ENCODE data around the gene ID3.

ID3 gene

GRCh38 chr1:23581219-23581618, 21.9 kb upstream of the ID3 start:
- TF ChIP-seq CTCF (IDR thresholded peaks at IDR 0.05; ENCODE audit: low read depth, low read length): no peak
- DNase-seq: peak; percentile 70
- H3K27me3 ChIP-seq: no peaks in the 10 kb centered on the region
- no peaks in the 10 kb centered on the region for H3K36me3 ChIP-seq
- no peak overlapping the region for H3K4me3 ChIP-seq (ENCODE audit: low read depth, low read length)
- peaks cover 3% of the 10 kb centered on the region; the same call in 1 of the 2 replicates for H3K4me1 ChIP-seq
- H3K9me3 ChIP-seq: no peaks in the 10 kb centered on the region

GRCh38 chr1:23578997-23579363, 19.7 kb upstream of the ID3 start:
- H3K4me1 ChIP-seq: peaks cover 3% of the 10 kb centered on the region; the same call in 1 of the 2 replicates

GRCh38 chr1:23578311-23578996, 19.2 kb upstream of the ID3 start:
- H3K4me1 ChIP-seq: peaks cover 3% of the 10 kb centered on the region; the same call in 1 of the 2 replicates
- no peak overlapping the region for H3K4me3 ChIP-seq (ENCODE audit: low read depth, low read length)
- no peak for DNase-seq
- no peak for TF ChIP-seq CTCF (IDR thresholded peaks at IDR 0.05; ENCODE audit: low read depth, low read length)
- H3K36me3 ChIP-seq: no peaks in the 10 kb centered on the region
- no peaks in the 10 kb centered on the region for H3K9me3 ChIP-seq
- no peaks in the 10 kb centered on the region for H3K27me3 ChIP-seq

More at GRCh38 chr1:23578997-23579363, 19.7 kb upstream of the ID3 start:
- Histone ChIP-seq H3K4me3 (ENCODE audit: low read depth, low read length) (no peak overlapping the region), H3K9me3 (no peaks in the 10 kb centered on the region), H3K27me3 (no peaks in the 10 kb centered on the region), H3K36me3 (no peaks in the 10 kb centered on the region)
- no peak for DNase-seq
- no peak for TF ChIP-seq CTCF (IDR thresholded peaks at IDR 0.05; ENCODE audit: low read depth, low read length)

GRCh38 chr1:23577056-23578004, 18.0 kb upstream of the ID3 start:
- no peak for TF ChIP-seq CTCF (IDR thresholded peaks at IDR 0.05; ENCODE audit: low read depth, low read length)
- peaks cover 3% of the 10 kb centered on the region; the same call in 1 of the 2 replicates for H3K4me1 ChIP-seq
- H3K27me3 ChIP-seq: no peaks in the 10 kb centered on the region
- H3K9me3 ChIP-seq: no peaks in the 10 kb centered on the region
- DNase-seq: no peak
- no peak overlapping the region for H3K4me3 ChIP-seq (ENCODE audit: low read depth, low read length)
- no peaks in the 10 kb centered on the region for H3K36me3 ChIP-seq

DNA sequence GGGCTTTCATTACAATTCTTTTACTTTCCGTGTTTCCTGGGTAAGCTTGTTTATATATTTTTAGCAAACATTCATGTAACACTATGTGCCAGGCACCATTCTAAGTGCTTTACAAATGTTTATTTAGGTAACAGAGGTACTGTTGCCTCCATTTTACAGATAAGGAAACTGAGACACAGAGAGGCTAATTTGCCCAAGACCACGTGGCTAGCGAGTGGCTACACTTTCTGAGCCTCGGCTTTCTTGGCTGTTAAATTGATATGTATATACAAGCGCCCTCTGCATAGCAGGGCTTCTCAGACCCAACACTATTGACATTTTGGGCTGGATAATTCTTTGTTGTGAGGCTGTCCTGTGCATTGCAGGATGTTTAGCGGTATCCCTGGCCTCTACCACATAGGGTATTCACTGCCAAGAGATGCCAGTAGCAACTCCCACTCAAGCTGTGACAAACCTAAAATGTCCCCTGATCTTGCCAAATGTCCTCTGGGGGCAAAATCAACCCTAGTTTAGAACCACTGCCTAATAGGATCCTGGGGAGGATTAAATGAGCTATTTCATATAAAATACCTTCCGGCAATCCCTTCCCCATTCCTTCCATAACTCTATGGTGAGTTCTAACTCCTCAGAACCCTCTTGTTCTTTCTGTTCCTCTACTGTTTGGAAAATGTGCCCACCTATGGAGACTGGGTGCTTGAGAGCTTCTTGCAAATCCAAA, 17.2 kb upstream of the ID3 start:
- Histone ChIP-seq H3K4me1 (peaks cover 3% of the 10 kb centered on the region; the same call in 1 of the 2 replicates), H3K27me3 (no peaks in the 10 kb centered on the region), H3K9me3 (no peaks in the 10 kb centered on the region), H3K36me3 (no peaks in the 10 kb centered on the region), H3K4me3 (ENCODE audit: low read depth, low read length) (no peak overlapping the region)
- no peak for TF ChIP-seq CTCF (IDR thresholded peaks at IDR 0.05; ENCODE audit: low read depth, low read length)
- DNase-seq: no peak
